ENCODE results near the gene KPNB1.

The KPNB1 gene

DNA sequence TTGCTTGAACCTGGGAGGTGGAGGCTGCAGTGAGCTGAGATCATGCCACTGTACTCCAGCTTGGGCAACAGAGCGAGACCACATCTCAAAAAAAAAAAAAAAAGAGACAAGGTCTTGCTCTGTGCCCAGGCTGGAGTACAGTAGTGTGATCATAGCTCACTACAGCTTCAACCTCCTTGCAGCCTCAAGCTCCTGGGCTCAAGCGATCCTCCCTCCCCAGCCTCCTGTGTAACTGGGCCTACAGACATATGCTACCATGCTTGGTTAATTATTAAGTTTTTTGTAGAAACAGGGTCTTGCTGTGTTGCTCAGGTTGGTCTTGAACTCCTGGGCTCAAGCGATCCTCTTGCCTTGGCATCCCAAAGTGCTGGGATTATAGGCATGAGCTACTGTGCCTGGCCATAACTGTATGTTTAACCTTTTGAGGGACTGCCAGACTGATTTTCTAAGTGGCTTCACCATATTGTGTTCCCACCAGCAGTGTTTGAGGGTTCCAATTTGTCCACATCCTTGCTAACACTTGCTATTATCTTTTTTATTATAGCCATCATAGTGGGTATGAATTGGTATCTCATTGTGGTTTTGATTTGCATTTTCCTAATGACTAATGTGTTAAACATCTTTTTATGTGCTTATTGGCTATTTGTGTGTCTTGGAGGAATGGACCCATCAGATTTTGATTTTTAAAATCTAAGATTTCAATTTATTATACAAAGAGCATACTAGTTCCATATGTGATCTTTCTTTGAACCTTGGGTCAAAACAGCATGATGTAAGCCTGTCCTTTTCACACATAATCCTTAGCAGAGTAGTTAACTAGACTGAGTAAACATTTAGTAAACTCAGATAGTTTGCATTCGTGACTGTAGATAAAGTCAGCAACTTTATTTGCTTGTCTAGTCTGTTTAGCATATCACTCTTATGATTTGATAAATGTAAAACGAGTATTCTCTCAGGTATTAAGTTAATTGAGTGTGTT lies 38.1 kb upstream of the KPNB1 start:
- TF ChIP-seq, protein P1, sequence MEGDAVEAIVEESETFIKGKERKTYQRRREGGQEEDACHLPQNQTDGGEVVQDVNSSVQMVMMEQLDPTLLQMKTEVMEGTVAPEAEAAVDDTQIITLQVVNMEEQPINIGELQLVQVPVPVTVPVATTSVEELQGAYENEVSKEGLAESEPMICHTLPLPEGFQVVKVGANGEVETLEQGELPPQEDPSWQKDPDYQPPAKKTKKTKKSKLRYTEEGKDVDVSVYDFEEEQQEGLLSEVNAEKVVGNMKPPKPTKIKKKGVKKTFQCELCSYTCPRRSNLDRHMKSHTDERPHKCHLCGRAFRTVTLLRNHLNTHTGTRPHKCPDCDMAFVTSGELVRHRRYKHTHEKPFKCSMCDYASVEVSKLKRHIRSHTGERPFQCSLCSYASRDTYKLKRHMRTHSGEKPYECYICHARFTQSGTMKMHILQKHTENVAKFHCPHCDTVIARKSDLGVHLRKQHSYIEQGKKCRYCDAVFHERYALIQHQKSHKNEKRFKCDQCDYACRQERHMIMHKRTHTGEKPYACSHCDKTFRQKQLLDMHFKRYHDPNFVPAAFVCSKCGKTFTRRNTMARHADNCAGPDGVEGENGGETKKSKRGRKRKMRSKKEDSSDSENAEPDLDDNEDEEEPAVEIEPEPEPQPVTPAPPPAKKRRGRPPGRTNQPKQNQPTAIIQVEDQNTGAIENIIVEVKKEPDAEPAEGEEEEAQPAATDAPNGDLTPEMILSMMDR (IDR thresholded peaks at IDR 0.05; ENCODE audit: control extremely low read depth, extremely low read depth, low read depth, missing control alignments): no peak
- ChIA-PET CTCF (no interaction called here), POLR2A (interaction anchor here (1.0 kb wide), 1 partner anchor 38 kb away, joined by 5 read pairs; no protein-coding TSS in a partner anchor)
- no peak for DNase-seq (ENCODE audit: extremely low spot score)

DNA sequence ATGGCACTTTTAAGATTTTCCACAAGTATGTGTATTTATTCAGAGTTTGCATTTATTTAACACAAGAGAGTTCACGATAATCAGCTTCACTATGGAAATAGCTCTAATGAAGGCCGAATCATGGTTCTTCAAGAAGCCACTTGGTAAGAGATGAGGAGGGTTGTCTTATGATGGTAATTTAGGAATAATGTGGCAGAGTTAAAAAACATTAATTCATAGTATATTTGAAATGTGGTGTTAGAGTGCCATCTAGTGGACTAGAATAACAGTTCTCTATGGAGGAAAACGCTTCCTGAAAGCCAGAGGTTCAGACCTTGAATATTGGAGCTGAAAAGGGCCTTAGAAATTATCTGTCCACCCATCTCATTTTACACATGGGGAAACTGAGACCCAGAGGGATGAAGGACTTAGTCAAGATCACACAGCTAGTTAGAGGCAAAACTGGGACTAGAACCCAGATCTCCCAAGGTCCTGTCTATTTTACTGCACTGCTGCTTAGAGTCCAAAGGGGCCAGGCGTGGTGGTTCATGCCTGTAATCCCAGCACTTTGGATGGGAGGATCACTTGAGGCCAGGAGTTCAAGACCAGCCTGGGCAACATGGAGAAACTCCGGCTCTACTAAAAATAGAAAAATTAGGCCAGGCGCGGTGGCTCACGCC lies 33.8 kb upstream of the KPNB1 start:
- peak; percentile 58 for DNase-seq (ENCODE audit: extremely low spot score)
- ChIA-PET POLR2A (no interaction called here), CTCF (interaction anchor here (0.6 to 4.7 kb wide), 35 partner anchors 9 to 476 kb away, joined by 3 to 52 read pairs (median 4); partner anchors contain the start of genes CDC27 and KPNB1)
- TF ChIP-seq, protein P1 (IDR thresholded peaks at IDR 0.05; ENCODE audit: control extremely low read depth, extremely low read depth, low read depth, missing control alignments): peak; percentile 38

DNA sequence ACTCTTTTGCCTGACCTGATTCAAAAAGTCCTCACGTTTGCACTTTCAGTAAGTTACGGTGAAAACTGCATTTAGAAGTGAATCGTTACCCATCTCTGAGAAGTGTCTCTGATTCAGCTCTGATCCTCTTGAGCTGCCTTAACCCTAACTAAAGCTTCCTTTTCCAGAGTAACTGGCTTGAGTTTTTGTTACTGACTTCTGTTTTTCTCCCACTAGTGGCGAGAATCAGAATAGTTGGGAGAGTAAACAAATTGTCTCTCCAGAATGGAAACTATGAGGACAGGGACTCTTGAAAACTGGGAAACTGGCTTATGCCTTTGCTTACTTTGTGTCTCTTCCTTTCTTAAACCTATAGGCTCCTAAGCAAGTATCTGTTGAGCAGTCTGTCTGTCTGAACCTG lies 31.3 kb upstream of the KPNB1 start:
- TF ChIP-seq, protein P1 (IDR thresholded peaks at IDR 0.05; ENCODE audit: control extremely low read depth, extremely low read depth, low read depth, missing control alignments): no peak
- POLR2A ChIA-PET: no interaction called here
- CTCF ChIA-PET: interaction anchor here (0.6 to 1.3 kb wide), 5 partner anchors 24 to 224 kb away, joined by 3 read pairs; no protein-coding TSS in a partner anchor
- DNase-seq (ENCODE audit: extremely low spot score): no peak

DNA sequence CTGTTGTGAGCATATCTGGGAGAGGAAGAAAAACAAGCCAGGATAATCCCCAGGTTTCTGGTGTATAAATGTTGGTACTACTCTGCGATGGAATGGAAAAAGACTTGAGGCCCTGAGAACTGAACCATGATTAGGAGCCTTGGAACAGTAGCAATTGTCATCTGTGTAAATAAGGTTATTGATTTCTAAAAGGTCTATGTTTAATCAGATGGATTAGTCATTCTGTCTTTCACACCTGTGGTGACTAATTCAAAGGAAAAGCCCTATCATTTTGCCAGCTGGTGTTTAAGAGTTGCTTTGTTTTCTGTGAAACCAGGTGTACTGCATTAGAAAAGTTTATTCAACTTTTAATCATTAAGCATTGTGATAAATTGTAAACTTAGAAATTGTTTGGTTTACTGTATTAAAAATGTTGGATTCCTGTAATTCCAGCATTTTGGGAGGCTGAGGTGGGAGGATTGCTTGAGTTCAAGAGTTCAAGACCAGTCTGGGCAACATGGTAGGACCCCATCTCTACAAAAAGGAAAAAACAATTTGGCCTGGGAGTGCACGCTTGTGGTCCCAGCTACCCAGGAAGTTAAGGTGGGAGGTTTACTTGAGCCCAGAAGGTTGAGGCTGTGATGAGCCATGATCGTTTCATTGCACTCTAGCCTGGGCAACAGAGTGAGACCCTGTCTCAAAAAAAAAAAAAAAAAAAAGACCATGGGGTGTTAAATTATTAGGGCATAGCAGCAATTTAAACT lies 29.0 kb upstream of the KPNB1 start:
- TF ChIP-seq, protein P1 (IDR thresholded peaks at IDR 0.05; ENCODE audit: control extremely low read depth, extremely low read depth, low read depth, missing control alignments): no peak
- ChIA-PET POLR2A (no interaction called here), CTCF (interaction anchor here (1.3 kb wide), 1 partner anchor 8 kb away, joined by 4 read pairs; no protein-coding TSS in a partner anchor)
- DNase-seq (ENCODE audit: extremely low spot score): no peak

DNA sequence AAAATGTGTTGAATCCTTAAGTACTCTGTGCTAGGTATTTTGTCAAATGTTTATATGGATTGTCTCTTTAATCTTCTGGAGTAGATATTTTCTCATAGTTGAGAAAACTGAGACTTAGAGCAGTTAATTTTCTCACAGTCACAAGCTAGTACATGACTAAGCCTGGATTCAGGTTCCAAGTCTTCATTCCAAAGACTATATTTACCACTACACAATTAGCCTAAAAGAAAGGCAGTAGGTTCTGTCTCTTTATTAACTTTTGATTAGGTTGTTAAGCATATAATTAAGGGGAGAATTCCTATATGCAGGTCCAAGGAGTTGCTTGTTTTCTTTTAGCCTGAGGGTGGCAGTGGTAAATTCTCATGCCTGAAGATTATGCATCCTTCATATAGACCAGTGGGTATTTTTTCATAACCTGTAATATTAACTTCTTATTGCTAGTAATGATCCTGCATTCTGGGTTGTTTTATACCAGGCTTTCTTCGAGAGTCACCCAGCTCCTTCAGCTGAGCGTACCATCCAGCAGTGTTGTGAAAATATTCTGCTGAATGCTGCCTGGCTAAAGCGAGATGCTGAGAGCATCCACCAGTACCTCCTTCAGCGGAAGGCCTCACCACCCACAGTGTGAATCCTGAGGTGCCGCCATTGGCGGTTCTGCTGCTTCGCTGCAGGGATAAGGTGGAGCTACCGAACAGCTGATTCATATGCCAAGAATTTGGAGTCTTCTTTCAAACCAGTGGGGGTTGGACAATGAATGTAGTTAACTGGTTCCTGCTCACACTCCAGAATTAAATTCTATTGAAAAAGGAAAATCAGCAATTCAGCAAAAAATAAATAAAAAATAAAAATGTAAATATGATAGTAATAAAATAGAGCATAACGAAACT lies 28.2 kb upstream of the KPNB1 start:
- CTCF ChIA-PET: no interaction called here
- POLR2A ChIA-PET: no interaction called here

More for the DNA sequence above, 28.2 kb upstream of the KPNB1 start:
- TF ChIP-seq, protein P1 (IDR thresholded peaks at IDR 0.05; ENCODE audit: control extremely low read depth, extremely low read depth, low read depth, missing control alignments): no peak
- no peak for DNase-seq (ENCODE audit: extremely low spot score)

Data from GM10248 (cell line).